SK-N-MC (cell line): ENCODE measurements around the gene SHOC2.

Source experiments
- DNase-seq: peaks from one replicate; pipeline ENCODE4 v3.0.0-alpha.2; 2011; ENCODE audit warnings: low read depth, low spot score
- H3K27ac ChIP-seq: fragments of 200-600 bp; sonication (generic); 2 replicates; pipeline ENCODE4 v1.5.1; 2016; ENCODE audit warnings: mixed run types
- H3K36me3 ChIP-seq: fragments of 200-600 bp; sonication (generic); 2 replicates; pipeline ENCODE4 v1.6.1; 2017; ENCODE audit warnings: antibody characterized with exemption, low read length, mixed read lengths; ENCODE audit not compliant: insufficient read depth
- H3K4me3 ChIP-seq: fragments of 200-600 bp; sonication (generic); 2 replicates; pipeline ENCODE4 v1.5.1; 2016
- H3K9ac ChIP-seq: fragments of 200-600 bp; sonication (generic); 2 replicates; pipeline ENCODE4 v1.8.0; 2017; ENCODE audit warnings: mixed run types, mixed read lengths; ENCODE audit not compliant: insufficient read length
- H3K9me3 ChIP-seq: fragments of 200-600 bp; sonication (generic); 2 replicates; pipeline ENCODE4 v1.6.1; 2017; ENCODE audit warnings: low read depth, mild to moderate bottlenecking, antibody characterized with exemption, low read length, moderate library complexity, mixed read lengths
- EZH2 ChIP-seq: fragments of 200-600 bp; sonication (generic); IDR thresholded peaks from one replicate; pipeline ENCODE4 v1.6.1; 2017; ENCODE audit warnings: antibody characterized with exemption
- FOXP2 ChIP-seq: optimal IDR thresholded peaks from 2 replicates; pipeline ENCODE3; 2011; ENCODE audit warnings: mild to moderate bottlenecking, moderate library complexity; ENCODE audit not compliant: insufficient read depth; ENCODE audit errors: extremely low read length, control extremely low read depth
- POLR2AphosphoS5 ChIP-seq: IDR thresholded peaks from 2 replicates; pipeline ENCODE4 v1.6.1; 2012; ENCODE audit warnings: mild to moderate bottlenecking, low read depth, low read length, borderline replicate concordance

Gene SHOC2

GRCh38 chr10:110919349-110919931 is at the start of gene SHOC2:
TSS of gene SHOC2 (plus strand) at chr10:110919604. CDS start at chr10:110964359, 44,755 bp downstream.
- Histone ChIP-seq H3K9ac (peak within 1 kb of the TSS; percentile 79), H3K27ac (peak within 1 kb of the TSS; percentile 96), H3K9me3 (no peaks in the 10 kb centered on the region), H3K4me3 (peak within 1 kb of the TSS; percentile 89), H3K36me3 (no peaks in the 10 kb centered on the region)
- DNase-seq: no peak
- TF ChIP-seq POLR2AphosphoS5 (peak; percentile 60; the same call in 1 of the 2 replicates), EZH2 (no peak), FOXP2 (no peak)

GRCh38 chr10:110870823-110871297 is 48.5 kb upstream of the SHOC2 start:
- TF ChIP-seq EZH2: no peak
- Histone ChIP-seq H3K36me3 (no peaks in the 10 kb centered on the region), H3K27ac (peak overlapping the region; percentile 50; the same call in 1 of the 2 replicates), H3K4me3 (no peak overlapping the region), H3K9me3 (no peaks in the 10 kb centered on the region), H3K9ac (no peak overlapping the region)
- DNase-seq: no peak

GRCh38 chr10:110871298-110872084 is 47.9 kb upstream of the SHOC2 start, which contains the start of gene PDCD4:
TSS of gene PDCD4 (plus strand) at chr10:110871928. CDS start at chr10:110876028, 4,100 bp downstream.
- H3K27ac ChIP-seq: peak within 1 kb of the TSS; percentile 81
- peak within 1 kb of the TSS; percentile 83 for H3K9ac ChIP-seq
- no peaks in the 10 kb centered on the region for H3K9me3 ChIP-seq
- DNase-seq: peak; percentile 64
- peak; percentile 53; the same call in 1 of the 2 replicates for TF ChIP-seq POLR2AphosphoS5
- TF ChIP-seq FOXP2: no peak
- H3K36me3 ChIP-seq: no peaks in the 10 kb centered on the region
- H3K4me3 ChIP-seq: peak within 1 kb of the TSS; percentile 83

GRCh38 chr10:110872145-110872983 is 47.0 kb upstream of the SHOC2 start:
- Histone ChIP-seq H3K9me3 (no peaks in the 10 kb centered on the region), H3K4me3 (peak overlapping the region; percentile 83), H3K36me3 (no peaks in the 10 kb centered on the region), H3K27ac (peak overlapping the region; percentile 81), H3K9ac (peak overlapping the region; percentile 83)
- TF ChIP-seq FOXP2 (no peak), EZH2 (no peak), POLR2AphosphoS5 (no peak; the same call in 1 of the 2 replicates)
- DNase-seq: no peak

GRCh38 chr10:110872984-110873923 is 46.1 kb upstream of the SHOC2 start:
- H3K27ac ChIP-seq: peak overlapping the region; percentile 81
- no peak for TF ChIP-seq POLR2AphosphoS5
- no peak for TF ChIP-seq FOXP2
- TF ChIP-seq EZH2: no peak
- DNase-seq: no peak
- no peaks in the 10 kb centered on the region for H3K9me3 ChIP-seq
- peak overlapping the region; percentile 83 for H3K9ac ChIP-seq
- peak overlapping the region; percentile 83 for H3K4me3 ChIP-seq
- H3K36me3 ChIP-seq: no peaks in the 10 kb centered on the region

- no peak for DNase-seq
- Histone ChIP-seq H3K9ac (peak overlapping the region; percentile 83), H3K9me3 (no peaks in the 10 kb centered on the region), H3K4me3 (peak overlapping the region; percentile 83), H3K36me3 (no peaks in the 10 kb centered on the region), H3K27ac (no peak overlapping the region)
- TF ChIP-seq FOXP2 (no peak), POLR2AphosphoS5 (no peak), EZH2 (no peak)
Observed at GRCh38 chr10:110873951-110874350, 45.5 kb upstream of the SHOC2 start.

GRCh38 chr10:110876000-110876399 is 43.4 kb upstream of the SHOC2 start:
- TF ChIP-seq POLR2AphosphoS5: no peak
- TF ChIP-seq FOXP2: no peak
- TF ChIP-seq EZH2: no peak
- DNase-seq: no peak
- Histone ChIP-seq H3K9me3 (no peaks in the 10 kb centered on the region), H3K36me3 (no peaks in the 10 kb centered on the region), H3K4me3 (no peak overlapping the region), H3K27ac (no peak overlapping the region), H3K9ac (no peak overlapping the region)
